ENCODE results near the gene IZUMO4. TPM values are rescaled to one million over a fixed set of nuclear protein-coding genes. Genes with fewer than 3 reads are reported as not detected.
A peak's percentile ranks its signal among the peaks of the same experiment; 100 is the strongest.

The IZUMO4 gene
- total RNA-seq, 4 donors from 2014 or later, result 3.0 to 11.4 (median 3.2) TPM; not detected in 1

DNA sequence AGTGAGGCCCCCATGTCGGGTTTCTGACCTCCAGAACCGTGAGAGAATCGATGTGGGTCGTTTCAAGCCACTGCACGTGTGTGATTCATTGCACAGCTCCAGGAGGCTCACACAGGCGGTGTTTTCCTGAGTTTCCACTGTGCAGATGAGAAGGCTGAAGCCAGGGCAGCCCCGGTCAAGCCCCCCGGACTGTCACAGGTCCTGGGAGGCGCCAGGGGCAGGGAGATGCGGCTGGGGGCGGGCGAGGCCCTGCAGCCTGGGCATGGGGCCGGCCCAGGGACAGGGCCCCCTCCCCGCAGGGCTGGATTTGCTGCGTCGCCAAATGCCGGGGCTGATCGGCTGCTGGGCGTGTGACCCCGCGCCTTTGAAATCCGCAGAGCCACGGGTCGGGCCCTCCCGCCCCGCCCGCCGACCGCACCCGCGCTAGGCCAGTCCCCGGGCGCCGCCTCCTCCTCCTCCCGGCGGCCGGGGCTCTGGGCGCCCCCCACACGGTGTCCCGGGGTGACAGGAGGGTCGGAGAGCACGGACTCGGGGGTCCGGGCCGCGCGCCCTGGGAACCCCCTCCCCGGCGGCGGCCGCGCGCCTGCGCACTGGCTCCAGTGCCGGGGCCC, 35.7 kb upstream of the IZUMO4 start:
- Histone ChIP-seq H3K4me3 (peak overlapping the region; percentile 51 to 83 (median 64)), H3K36me3 (no peaks in the 10 kb centered on the region), H3K9me3 (no peaks in the 10 kb centered on the region), H3K4me1 (peaks cover 51 to 89% (median 58%) of the 10 kb centered on the region in 3 donors), H3K27me3 (no peaks in the 10 kb centered on the region), H3K27ac (peak overlapping the region; percentile 98 to 99 (median 99))
- no peak for DNase-seq
- WGBS, 2 donors, result no CpG with 5 or more reads among the region's 55 CpGs
- TF ChIP-seq POLR2A (IDR thresholded peaks at IDR 0.05) (peak in 3 of 4 donors; percentile 68 to 97 (median 68)), CTCF (IDR thresholded peaks at IDR 0.05) (peak in 1 of 6 experiments; percentile 4)
- intact Hi-C loops (cut with DNase I), result no loop called here

DNA sequence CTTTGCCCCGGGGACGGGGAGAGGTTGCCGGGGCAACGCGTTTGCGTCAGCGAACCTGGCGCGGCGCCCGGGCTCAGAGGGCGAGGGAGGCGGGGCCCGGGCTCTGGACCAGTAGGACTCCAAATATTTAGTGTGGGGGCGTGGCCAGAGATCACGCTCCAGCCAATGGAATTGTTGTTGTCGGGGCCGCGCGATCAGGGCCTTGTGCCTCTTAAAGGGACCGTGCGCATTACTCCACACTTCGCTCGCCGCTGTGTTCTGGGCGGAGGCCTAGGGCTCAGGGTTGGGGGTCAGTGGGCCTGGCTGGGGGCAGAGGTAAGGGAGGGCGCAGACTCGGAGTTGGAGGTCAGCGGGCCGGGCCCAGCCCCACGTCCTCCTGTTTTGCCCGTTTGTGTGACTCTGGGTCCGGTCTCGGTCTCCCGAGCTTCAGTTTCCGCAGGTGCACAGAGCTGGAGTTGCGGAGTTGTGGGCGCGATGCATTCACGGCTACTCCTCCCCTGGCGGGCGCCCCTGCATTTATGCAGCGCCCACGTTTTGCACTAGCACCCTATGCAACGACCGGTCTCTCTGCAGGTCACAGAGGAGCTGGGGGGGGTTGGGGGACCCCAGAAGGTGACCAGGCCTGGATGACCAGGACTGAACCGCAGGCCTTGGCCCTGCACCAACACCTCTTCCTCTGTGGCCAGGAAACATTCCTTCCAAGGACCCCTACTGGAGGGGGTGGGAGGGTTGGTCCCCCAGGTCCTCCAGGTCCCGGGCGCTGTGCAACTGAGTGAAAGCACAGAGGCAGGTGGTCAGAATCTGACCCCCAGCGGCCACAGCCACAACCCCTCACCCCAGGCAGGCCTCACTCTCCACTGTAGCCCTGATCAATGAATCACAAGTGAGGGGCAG, 35.0 kb upstream of the IZUMO4 start:
- DNase-seq, result peak; percentile 97
- no peaks in the 10 kb centered on the region for H3K9me3 ChIP-seq
- WGBS, 2 donors, result 0% methylated on average over 14 to 19 of the region's 50 CpGs
- H3K4me3 ChIP-seq, result peak overlapping the region; percentile 51 to 83 (median 64)
- intact Hi-C loops (cut with DNase I), result no loop called here
- TF ChIP-seq POLR2A (IDR thresholded peaks at IDR 0.05), result peak in 1 of 4 donors; percentile 21
- no peak for TF ChIP-seq CTCF (IDR thresholded peaks at IDR 0.05)
- H3K4me1 ChIP-seq, result peaks cover 45 to 82% (median 53%) of the 10 kb centered on the region in 3 donors
- no peaks in the 10 kb centered on the region for H3K36me3 ChIP-seq
- no peaks in the 10 kb centered on the region for H3K27me3 ChIP-seq
- peak overlapping the region; percentile 98 to 99 (median 99) for H3K27ac ChIP-seq

- intact Hi-C loops (cut with DNase I), result no loop called here
- Histone ChIP-seq H3K4me3 (peak overlapping the region in 3 of 4 donors; percentile 51 to 83 (median 74)), H3K4me1 (peaks cover 41 to 75% (median 47%) of the 10 kb centered on the region in 3 donors), H3K27ac (peak overlapping the region; percentile 98 to 99 (median 99)), H3K27me3 (no peaks in the 10 kb centered on the region), H3K9me3 (no peaks in the 10 kb centered on the region), H3K36me3 (no peaks in the 10 kb centered on the region)
- TF ChIP-seq CTCF (IDR thresholded peaks at IDR 0.05), result no peak
- no peak for TF ChIP-seq POLR2A (IDR thresholded peaks at IDR 0.05)
- WGBS, 2 donors, result 66 to 73% methylated on average over 5 to 9 of the region's 10 CpGs
- no peak for DNase-seq
Observed at GRCh38 chr19:2062389-2062729, 34.4 kb upstream of the IZUMO4 start.

GRCh38 chr19:2062770-2063169, 33.9 kb upstream of the IZUMO4 start:
- intact Hi-C loops (cut with DNase I), result no loop called here
- Histone ChIP-seq H3K27ac (peak overlapping the region in 2 of 4 donors; percentile 99), H3K9me3 (no peaks in the 10 kb centered on the region), H3K4me1 (peaks cover 37 to 71% (median 42%) of the 10 kb centered on the region in 3 donors), H3K36me3 (no peaks in the 10 kb centered on the region), H3K4me3 (no peak overlapping the region), H3K27me3 (no peaks in the 10 kb centered on the region)
- WGBS, 2 donors, result 85 to 86% methylated on average over 9 of the region's 9 CpGs
- no peak for DNase-seq
- TF ChIP-seq POLR2A (IDR thresholded peaks at IDR 0.05) (no peak), CTCF (IDR thresholded peaks at IDR 0.05) (no peak)

DNA sequence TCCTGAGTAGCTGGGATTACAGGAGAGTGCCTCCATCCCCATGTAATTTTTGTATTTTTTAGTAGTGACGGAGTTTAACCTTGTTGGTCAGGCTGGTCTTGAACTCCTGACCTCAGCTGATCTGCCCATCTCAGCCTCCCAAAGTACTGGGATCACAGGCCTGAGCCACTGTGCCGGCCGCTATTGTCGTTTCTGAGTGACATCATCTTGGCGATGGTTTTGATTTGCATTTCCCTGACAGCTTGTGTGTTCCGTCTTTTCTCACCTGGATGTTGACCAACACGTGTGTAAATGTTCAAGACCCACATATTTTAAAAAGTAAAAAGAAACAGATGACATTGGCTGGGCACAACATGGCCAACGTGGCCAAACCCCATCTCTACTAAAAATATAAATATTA, 32.9 kb upstream of the IZUMO4 start:
- WGBS, 2 donors, result 77 to 79% methylated on average over 8 of the region's 8 CpGs
- no peak for TF ChIP-seq POLR2A (IDR thresholded peaks at IDR 0.05)
- TF ChIP-seq CTCF (IDR thresholded peaks at IDR 0.05), result no peak
- Histone ChIP-seq H3K27ac (peak overlapping the region in 2 of 4 donors; percentile 65 to 80), H3K36me3 (no peaks in the 10 kb centered on the region), H3K9me3 (no peaks in the 10 kb centered on the region), H3K4me3 (no peak overlapping the region), H3K27me3 (no peaks in the 10 kb centered on the region), H3K4me1 (peaks cover 26 to 61% (median 32%) of the 10 kb centered on the region in 3 donors)
- intact Hi-C loops (cut with DNase I), result no loop called here
- no peak for DNase-seq

Measured in esophagus squamous epithelium (tissue), 5 donors.